Astrocyte (in vitro differentiated cells and primary cell): ENCODE results near the gene FCRLA. TPM values are rescaled to one million over a fixed set of nuclear protein-coding genes. Genes with fewer than 3 reads are reported as not detected.

ENCODE experiments used
- DNase-seq: peaks from one replicate; pipeline ENCODE4 v3.0.0-alpha.2; 2010; ENCODE audit warnings: low read depth
- FAIRE-seq: peaks from 2 replicates; lab custom pipeline; 2011; peaks lifted over from hg19 to GRCh38; lab: Jason Lieb, UNC
- H2AFZ ChIP-seq: 2 replicates; pipeline ENCODE4 v1.6.0; 2012; ENCODE audit warnings: low read depth, low read length, inconsistent platforms
- H3K27ac ChIP-seq: 2 replicates; pipeline ENCODE4 v1.5.1; 2011; ENCODE audit warnings: low read depth, low read length, inconsistent platforms
- H3K27me3 ChIP-seq: 2 replicates; pipeline ENCODE4 v1.6.0; 2011; ENCODE audit warnings: low read length, inconsistent platforms; ENCODE audit not compliant: insufficient read depth
- H3K36me3 ChIP-seq: 2 replicates; pipeline ENCODE4 v1.5.1; 2011; ENCODE audit warnings: low read length, inconsistent platforms; ENCODE audit not compliant: insufficient read depth
- H3K4me1 ChIP-seq: 2 replicates; pipeline ENCODE4 v1.5.1; 2011; ENCODE audit warnings: low read length, inconsistent platforms; ENCODE audit not compliant: insufficient read depth
- H3K4me2 ChIP-seq: 2 replicates; pipeline ENCODE4 v1.6.0; 2012; ENCODE audit warnings: low read length, inconsistent platforms
- H3K4me3 ChIP-seq: 2 replicates; pipeline ENCODE4 v1.5.1; 2011; ENCODE audit warnings: low read depth, mild to moderate bottlenecking, low read length, inconsistent platforms; ENCODE audit not compliant: insufficient read depth
- H3K79me2 ChIP-seq: 2 replicates; pipeline ENCODE4 v1.6.0; 2012; ENCODE audit warnings: mild to moderate bottlenecking, low read length, inconsistent platforms; ENCODE audit not compliant: insufficient read depth
- H3K9ac ChIP-seq: 2 replicates; pipeline ENCODE4 v1.6.0; 2012; ENCODE audit warnings: mild to moderate bottlenecking, low read length, inconsistent platforms
- H3K9me3 ChIP-seq: 2 replicates; pipeline ENCODE4 v1.5.1; 2012; ENCODE audit warnings: low read depth, mild to moderate bottlenecking, low read length, inconsistent platforms; ENCODE audit not compliant: insufficient read depth
- H4K20me1 ChIP-seq: 2 replicates; pipeline ENCODE4 v1.6.0; 2012; ENCODE audit warnings: low read length, inconsistent platforms; ENCODE audit not compliant: insufficient read depth
- H3K27ac Mint-ChIP-seq: one replicate; pipeline ENCODE4 v1.8.0; 2021; ENCODE audit warnings: mild to moderate bottlenecking, mixed read lengths; ENCODE audit not compliant: unreplicated experiment
- H3K27me3 Mint-ChIP-seq: one replicate; pipeline ENCODE4 v1.8.0; 2021; ENCODE audit warnings: low read depth, mixed read lengths; ENCODE audit not compliant: unreplicated experiment
- H3K36me3 Mint-ChIP-seq: one replicate; pipeline ENCODE4 v1.8.0; 2021; ENCODE audit warnings: low read depth, mixed read lengths; ENCODE audit not compliant: unreplicated experiment
- H3K4me1 Mint-ChIP-seq: one replicate; pipeline ENCODE4 v1.8.0; 2021; ENCODE audit warnings: low read depth, mixed read lengths; ENCODE audit not compliant: unreplicated experiment
- H3K4me3 Mint-ChIP-seq: one replicate; pipeline ENCODE4 v1.8.0; 2021; ENCODE audit warnings: mild to moderate bottlenecking, moderate library complexity, mixed read lengths; ENCODE audit not compliant: unreplicated experiment
- H3K9me3 Mint-ChIP-seq: one replicate; pipeline ENCODE4 v1.8.0; 2021; ENCODE audit warnings: mild to moderate bottlenecking, mixed read lengths; ENCODE audit not compliant: unreplicated experiment
- EZH2 ChIP-seq: IDR thresholded peaks from 2 replicates; pipeline ENCODE4 v1.6.1; 2012; ENCODE audit warnings: mild to moderate bottlenecking, low read length, inconsistent platforms; ENCODE audit not compliant: insufficient read depth
- total RNA-seq: library from RNA; stranded (reverse); gene quantifications from 2 replicates; pipeline ENCODE4 v1.2.1, GENCODE V29; 2021
- TF ChIP-seq, protein P1 (sequence below): IDR thresholded peaks from 2 replicates; pipeline ENCODE4 v1.5.1; 2011; ENCODE audit warnings: low read depth, mild to moderate bottlenecking, inconsistent platforms, low read length, moderate library complexity; ENCODE audit not compliant: insufficient read depth

Gene FCRLA
- total RNA-seq, 1 donor from 2014 or later: 0.45 TPM

DNA sequence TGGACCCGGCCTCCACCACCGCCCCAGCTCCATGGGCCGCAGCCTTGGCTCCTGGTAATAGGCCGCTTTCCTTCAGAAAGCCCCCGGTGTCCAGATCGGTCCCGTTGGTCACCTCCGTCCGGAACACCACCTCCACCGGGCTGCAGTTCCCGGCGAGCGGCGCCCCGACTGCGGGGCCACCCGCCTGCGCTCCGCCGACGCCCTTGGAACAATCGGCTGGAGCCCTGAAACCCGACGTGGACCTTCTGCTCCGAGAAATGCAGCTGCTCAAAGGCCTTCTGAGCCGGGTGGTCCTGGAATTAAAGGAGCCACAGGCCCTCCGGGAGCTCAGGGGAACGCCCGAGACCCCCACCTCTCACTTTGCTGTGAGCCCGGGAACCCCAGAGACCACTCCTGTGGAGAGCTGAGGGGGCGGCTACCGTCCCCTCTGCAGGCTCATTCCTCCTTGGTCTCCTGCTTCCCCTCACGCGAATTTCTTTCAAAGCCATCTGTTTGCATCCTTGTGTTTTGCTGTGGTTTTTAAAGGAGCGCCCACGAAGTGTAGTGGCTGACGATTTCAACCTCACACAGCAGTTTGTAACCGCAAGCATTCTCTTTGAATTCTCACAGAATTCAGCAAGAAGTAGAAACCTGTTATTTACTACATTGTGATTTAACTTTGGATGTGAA is 20.4 kb downstream of the FCRLA start:
- H3K27ac Mint-ChIP-seq: peak overlapping the region; percentile 91
- FAIRE-seq: peak; percentile 5
- TF ChIP-seq, protein P1, sequence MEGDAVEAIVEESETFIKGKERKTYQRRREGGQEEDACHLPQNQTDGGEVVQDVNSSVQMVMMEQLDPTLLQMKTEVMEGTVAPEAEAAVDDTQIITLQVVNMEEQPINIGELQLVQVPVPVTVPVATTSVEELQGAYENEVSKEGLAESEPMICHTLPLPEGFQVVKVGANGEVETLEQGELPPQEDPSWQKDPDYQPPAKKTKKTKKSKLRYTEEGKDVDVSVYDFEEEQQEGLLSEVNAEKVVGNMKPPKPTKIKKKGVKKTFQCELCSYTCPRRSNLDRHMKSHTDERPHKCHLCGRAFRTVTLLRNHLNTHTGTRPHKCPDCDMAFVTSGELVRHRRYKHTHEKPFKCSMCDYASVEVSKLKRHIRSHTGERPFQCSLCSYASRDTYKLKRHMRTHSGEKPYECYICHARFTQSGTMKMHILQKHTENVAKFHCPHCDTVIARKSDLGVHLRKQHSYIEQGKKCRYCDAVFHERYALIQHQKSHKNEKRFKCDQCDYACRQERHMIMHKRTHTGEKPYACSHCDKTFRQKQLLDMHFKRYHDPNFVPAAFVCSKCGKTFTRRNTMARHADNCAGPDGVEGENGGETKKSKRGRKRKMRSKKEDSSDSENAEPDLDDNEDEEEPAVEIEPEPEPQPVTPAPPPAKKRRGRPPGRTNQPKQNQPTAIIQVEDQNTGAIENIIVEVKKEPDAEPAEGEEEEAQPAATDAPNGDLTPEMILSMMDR: no peak
- TF ChIP-seq EZH2: no peak

DNA sequence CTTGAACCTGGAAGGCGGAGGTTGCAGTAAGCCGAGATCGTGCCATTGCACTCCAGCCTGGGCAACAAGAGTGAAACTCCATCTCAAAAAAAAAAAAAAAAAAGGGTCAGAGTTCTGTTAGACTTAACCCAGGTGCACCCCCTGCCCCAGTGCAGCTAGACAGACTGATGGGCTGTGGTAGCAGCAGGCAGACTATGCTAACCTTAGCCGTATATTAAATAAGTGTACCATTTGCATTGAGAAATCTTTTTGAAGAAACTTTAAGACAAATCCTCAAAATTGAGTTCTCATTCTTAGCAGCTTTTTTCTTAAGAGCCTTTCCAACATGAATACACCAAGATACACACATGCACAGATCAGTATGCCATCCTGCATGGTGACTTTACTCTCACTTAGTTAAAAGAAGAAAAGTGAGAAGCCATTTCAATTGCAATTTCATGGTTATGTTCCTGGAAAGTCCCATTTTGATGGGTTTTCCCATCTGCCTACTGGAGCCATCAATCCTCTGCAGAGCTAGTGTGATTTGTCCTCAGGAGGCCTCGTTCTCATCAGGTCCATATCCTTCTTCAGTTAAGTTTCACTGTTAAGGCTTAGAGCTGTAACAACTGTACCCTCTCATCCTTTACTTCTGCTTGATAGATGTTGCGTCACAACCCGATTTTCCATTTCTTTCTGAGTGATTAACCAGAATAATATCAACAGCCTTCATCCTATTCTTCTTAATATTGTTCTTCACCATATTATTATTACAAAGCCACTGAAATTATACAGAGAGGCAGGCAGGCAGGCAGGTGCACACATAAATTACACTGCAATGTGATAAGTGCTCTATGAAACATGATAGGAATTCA is 21.6 kb downstream of the FCRLA start:
- Histone ChIP-seq H3K27ac (no peak overlapping the region), H3K4me1 (peaks cover 20% of the 10 kb centered on the region), H3K4me3 (no peak overlapping the region), H3K9ac (no peak overlapping the region), H3K27me3 (no peaks in the 10 kb centered on the region), H3K79me2 (no peaks in the 10 kb centered on the region), H3K4me2 (no peak overlapping the region), H3K9me3 (no peaks in the 10 kb centered on the region), H2AFZ (no peak overlapping the region), H4K20me1 (no peaks in the 10 kb centered on the region), H3K36me3 (no peaks in the 10 kb centered on the region)
- DNase-seq: no peak
- Mint-ChIP-seq H3K27me3 (peaks cover 11% of the 10 kb centered on the region), H3K27ac (no peak overlapping the region), H3K4me1 (peaks cover 22% of the 10 kb centered on the region), H3K9me3 (no peaks in the 10 kb centered on the region), H3K4me3 (no peak overlapping the region), H3K36me3 (no peaks in the 10 kb centered on the region)
- TF ChIP-seq, protein P1: no peak
- TF ChIP-seq EZH2: no peak
- FAIRE-seq: no peak

More for the DNA sequence above, 20.4 kb downstream of the FCRLA start:
- Histone ChIP-seq H3K4me3 (peak overlapping the region; percentile 72), H4K20me1 (no peaks in the 10 kb centered on the region), H3K9me3 (no peaks in the 10 kb centered on the region), H3K79me2 (no peaks in the 10 kb centered on the region), H2AFZ (peak overlapping the region; percentile 85), H3K27me3 (no peaks in the 10 kb centered on the region), H3K27ac (peak overlapping the region; percentile 93), H3K4me2 (peak overlapping the region; percentile 88), H3K9ac (peak overlapping the region; percentile 93), H3K4me1 (peaks cover 22% of the 10 kb centered on the region), H3K36me3 (no peaks in the 10 kb centered on the region)
- Mint-ChIP-seq H3K36me3 (no peaks in the 10 kb centered on the region), H3K4me3 (peak overlapping the region; percentile 89), H3K4me1 (peaks cover 20% of the 10 kb centered on the region), H3K27me3 (peaks cover 16% of the 10 kb centered on the region), H3K9me3 (no peaks in the 10 kb centered on the region)
- DNase-seq: peak; percentile 90
